NCI-H2029 treated with DMSO at 0.1 percent for 48 hours (cell line): ENCODE data around the gene WDFY1.
"Not testable (repeated sequence)": the region's sequence is repeated elsewhere in the genome, so short reads cannot be mapped to it uniquely, and the experiment has no call there.

Experiments used
- DNase-seq: peaks from one replicate; lab custom pipeline; 2025; lab: John Stamatoyannopoulos, UW

Gene WDFY1

GRCh38 chr2:223896833-223897311 is 48.3 kb downstream of the WDFY1 start:
- no peak for DNase-seq

- no peak for DNase-seq
These were observed 50.2 kb downstream of the WDFY1 start for GRCh38 chr2:223894968-223895367.

DNA sequence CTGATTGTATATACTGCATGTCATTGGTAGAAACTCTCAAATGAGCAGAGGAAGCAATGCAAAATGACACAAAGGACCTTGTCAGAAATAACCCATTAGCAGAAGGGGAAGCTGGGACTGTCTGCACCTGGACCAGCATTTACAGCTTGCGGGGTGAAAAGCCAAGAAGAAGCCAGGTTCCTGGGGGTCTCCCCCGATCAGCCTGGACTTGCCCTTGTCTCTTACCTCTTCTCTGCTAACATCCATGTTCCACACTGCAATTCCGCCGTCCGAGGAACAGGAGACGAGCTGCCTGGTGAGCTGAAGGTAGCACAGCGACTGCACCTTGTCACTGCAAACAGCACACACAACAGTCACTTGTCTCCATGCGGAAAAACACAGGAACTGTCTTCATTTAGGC is 51.1 kb downstream of the WDFY1 start:
- no peak for DNase-seq

GRCh38 chr2:223890721-223891120 is 54.4 kb downstream of the WDFY1 start:
- no peak for DNase-seq

GRCh38 chr2:223889229-223889628 is 55.9 kb downstream of the WDFY1 start:
- DNase-seq: no peak

GRCh38 chr2:223888251-223888650 is 56.9 kb downstream of the WDFY1 start:
- DNase-seq: no peak

DNA sequence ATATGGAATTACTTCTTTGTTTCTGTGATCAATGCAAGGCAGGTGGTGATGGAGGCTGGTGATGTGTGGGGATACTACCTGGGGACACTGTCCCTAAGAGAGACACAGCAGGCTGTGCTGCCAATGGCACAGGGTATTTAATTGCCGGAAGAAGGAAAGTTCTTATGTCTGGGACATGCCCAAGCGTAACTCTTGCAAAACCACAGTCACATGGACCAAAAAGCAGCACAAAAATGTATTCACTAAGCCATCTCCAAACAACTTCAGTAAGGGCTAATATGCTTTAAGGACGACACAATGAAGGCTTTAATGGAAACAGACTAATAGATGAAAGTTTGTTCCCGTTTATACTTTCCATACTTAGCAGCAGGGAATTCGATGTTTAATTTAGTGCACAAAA is 58.0 kb downstream of the WDFY1 start:
- DNase-seq: no peak

GRCh38 chr2:223886726-223887125 is 58.4 kb downstream of the WDFY1 start:
- DNase-seq: no peak

GRCh38 chr2:223884399-223884798 is 60.7 kb downstream of the WDFY1 start:
- DNase-seq: no peak

GRCh38 chr2:223882715-223883114 is 62.4 kb downstream of the WDFY1 start:
- no peak for DNase-seq

DNA sequence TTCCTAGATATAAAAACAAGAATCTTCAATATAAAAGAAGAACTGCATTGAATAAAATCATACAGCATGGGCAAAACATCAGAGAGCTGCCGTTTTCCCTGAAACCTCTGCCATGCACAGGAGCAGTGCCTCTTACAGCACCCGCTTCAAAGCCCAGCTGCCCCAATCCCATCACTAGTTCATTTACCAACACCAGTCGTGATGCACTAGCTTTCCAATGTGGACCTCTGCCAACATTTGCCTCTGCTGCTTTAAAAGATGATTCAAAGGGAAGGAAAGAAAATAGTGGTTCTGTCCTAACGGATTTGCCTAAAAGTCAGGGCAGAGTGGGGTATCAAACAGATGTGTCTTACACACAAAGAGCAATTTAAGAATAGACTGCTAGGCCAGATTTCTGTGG is 64.3 kb downstream of the WDFY1 start:
- no peak for DNase-seq

GRCh38 chr2:223877721-223878410 is 67.3 kb downstream of the WDFY1 start:
- no peak for DNase-seq

DNA sequence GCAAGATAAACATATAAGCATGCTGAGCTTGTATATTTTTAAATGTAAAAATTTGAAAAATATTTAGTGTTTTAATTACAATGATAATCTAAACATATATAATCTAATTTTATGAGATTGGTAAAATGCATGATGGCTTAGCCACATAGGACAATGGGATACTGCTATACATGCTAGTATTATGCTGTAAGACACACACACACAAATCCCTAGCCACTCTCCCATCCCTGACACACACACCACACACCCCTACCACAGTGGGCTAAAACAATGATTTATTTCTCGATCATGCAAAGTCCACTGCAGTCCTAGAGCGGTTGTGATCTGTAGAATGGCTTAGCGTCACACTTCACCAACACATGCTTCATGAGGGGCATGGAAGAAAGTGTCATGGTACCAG is 71.5 kb downstream of the WDFY1 start:
- no peak for DNase-seq

DNA sequence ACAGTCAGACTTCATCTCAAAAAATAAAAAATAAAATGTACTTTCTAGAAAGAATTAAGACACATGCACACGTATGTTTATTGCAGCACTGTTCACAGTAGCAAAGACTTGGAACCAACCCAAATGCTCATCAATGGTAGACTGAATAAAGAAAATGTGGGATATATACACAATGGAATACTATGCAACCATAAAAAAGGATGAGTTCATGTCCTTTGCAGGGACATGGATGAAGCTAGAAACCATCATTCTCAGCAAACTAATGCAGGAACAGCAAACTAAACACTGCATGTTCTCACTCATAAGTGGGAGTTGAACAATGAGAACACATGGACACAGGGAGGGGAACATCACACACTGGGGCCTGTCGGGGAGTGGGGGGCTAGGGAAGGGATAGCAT is 72.4 kb downstream of the WDFY1 start:
- not testable (repeated sequence) for DNase-seq

GRCh38 chr2:223871661-223872060 is 73.5 kb downstream of the WDFY1 start:
- DNase-seq: not testable (repeated sequence)

DNA sequence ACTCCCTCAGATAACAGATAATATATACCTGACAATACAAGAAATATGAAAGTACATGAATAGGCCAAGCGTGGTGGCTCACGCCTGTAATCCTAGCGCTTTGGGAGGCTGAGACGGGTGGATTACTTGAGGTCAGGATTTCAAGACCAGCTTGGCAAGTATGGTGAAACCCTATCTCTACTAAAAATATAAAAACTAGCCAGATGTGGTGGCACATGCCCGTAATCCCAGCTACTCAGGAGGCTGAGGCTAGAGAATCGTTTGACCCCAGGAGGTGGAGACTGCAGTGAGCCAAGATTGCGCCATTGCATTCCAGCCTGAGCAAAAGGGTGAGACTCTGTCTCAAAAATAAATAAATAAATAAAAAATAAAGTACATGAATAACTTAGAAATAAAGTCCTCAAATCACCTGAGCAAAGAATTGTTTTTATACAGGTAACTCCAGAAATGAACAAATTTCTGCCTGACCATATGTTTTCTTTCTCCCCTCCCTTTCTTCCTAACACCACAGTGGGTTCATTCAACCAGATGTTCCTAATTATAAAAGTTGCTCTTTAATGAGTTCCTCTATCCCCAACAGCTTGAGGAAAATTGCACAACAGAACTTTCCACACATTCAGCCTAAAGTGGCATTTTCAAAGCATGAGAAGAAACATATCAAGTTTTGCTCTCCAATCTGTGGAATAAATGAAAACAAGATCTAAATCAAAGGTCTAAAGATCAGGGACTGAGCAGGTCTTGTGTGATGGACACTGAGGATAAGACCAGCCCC is 74.1 kb downstream of the WDFY1 start:
- no peak for DNase-seq

DNA sequence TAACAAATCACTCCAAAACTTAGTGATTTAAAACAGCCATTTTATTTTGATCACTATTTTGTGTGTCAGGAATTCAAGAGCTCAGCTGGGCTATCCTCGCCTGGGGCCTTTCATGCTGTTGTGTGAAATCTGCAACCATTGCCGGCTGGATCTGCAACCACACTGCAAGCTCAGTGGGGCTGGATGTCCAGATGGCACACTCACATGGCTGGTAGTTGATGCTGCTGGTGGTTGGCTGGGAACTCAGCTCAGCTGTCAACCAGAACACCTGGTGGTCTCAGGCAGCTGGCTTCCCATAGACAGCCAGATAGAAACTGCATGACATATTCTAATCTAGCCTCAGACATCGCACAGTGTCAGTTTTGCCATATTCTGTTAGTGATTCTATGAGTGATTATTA is 77.1 kb downstream of the WDFY1 start:
- DNase-seq: no peak

- DNase-seq: no peak
These were observed 79.1 kb downstream of the WDFY1 start for GRCh38 chr2:223865907-223866508.

- DNase-seq: no peak
These were observed 80.0 kb downstream of the WDFY1 start for GRCh38 chr2:223865124-223865523.

DNA sequence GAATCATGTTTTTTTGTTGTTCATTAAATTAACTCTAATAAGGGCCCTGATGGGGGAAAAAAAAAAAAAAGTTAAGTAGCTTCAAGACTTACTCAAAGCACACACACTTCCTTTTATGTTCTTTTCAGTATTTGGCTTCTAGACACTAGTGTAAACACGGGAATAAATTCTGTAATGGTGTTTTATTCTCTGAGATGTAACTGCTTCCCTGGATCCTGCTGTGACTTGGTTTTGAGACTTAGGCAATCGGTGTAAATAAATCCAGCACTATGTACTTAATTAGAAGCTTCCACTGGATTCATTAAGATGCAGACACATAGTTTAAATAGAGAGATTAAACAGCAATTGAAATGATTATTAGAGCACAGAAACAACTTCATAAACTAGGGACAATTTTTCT is 81.6 kb downstream of the WDFY1 start:
- DNase-seq: no peak

DNA sequence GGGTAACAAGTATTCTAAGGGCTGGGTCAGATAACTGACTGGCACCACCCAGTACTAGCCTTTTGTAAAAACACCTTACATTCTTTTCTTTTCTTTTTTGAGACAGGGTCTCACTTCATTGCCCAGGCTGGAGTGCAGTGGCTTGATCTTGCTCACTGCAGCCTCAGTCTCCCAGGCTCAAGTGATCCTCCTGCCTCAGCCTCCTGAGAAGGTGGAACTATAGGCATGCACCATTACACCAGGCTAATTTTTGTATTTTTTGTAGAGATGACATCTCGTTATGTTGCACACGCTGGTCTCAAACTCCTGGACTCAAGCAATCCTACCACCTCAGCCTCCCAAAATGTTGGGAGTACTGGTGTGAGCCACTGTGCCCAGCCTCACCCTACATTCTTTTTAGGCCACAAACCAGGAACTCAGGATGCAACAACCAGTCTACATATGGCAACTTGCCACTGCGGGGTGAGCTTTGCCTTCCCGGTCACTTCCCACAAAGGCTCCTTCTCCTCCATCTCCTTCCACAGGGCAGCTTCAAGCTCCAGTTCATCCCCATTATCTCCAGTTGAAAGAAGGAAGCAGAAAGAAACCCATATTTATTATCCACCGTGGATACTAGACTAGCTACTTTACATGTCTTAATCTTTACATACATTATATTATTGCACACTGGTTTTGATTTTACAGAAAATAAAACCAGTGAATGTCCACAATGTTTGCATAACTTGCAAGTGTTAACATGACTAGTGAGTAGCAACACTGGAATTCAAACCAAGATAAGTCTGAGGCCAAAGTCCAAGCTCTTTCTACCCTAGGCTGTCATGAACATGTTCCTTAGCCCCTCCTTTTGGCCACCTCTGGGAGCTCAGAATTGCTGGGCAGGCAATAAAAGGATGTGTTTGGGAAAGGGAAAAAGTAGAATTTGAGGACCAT is 84.1 kb downstream of the WDFY1 start:
- DNase-seq: no peak

DNA sequence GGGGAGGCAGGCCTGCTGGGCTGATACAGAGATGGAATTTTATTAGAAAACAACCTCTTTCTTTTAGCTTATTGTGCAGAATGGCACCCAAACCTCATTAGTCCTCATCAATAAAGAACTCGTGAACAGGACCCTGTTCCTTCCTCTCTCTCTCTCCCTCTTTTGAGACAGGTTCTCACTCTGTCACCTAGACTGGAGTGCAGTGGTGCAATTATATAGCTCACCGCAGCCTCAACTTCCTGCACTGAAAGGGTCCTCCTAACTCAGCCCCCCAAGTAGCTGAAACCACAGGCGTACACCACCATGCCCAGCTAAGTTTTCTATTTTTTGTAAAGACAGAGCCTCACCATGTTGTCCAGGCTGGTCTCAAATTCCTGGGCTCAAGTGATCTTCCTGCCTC is 86.1 kb downstream of the WDFY1 start:
- DNase-seq: no peak
